DOHH2 (cell line): ENCODE results near the gene LAMA5.

Experiments used
- H3F3A ChIP-seq: fragments of 200-600 bp; sonication (generic), shearing (Covaris generic); 2 replicates; pipeline ENCODE4 v1.6.0; 2016; ENCODE audit warnings: antibody characterized with exemption, mild to moderate bottlenecking; ENCODE audit not compliant: control insufficient read depth, insufficient read depth
- H3K27ac ChIP-seq: fragments of 200-600 bp; sonication (generic); 2 replicates; pipeline ENCODE4 v1.5.1; 2014; ENCODE audit warnings: low read depth, mild to moderate bottlenecking, low read length, moderate library complexity
- H3K27me3 ChIP-seq: fragments of 200-600 bp; sonication (generic); 2 replicates; pipeline ENCODE4 v1.6.1; 2014; ENCODE audit warnings: mild to moderate bottlenecking, low read length, mixed read lengths; ENCODE audit not compliant: control insufficient read depth
- H3K36me3 ChIP-seq: fragments of 200-600 bp; sonication (generic); 2 replicates; pipeline ENCODE4 v1.6.1; 2014; ENCODE audit warnings: mild to moderate bottlenecking, low read length, moderate library complexity, mixed read lengths; ENCODE audit not compliant: control insufficient read depth
- H3K4me1 ChIP-seq: fragments of 200-600 bp; sonication (generic); 2 replicates; pipeline ENCODE4 v1.6.1; 2014; ENCODE audit warnings: mild to moderate bottlenecking, low read length, mixed read lengths; ENCODE audit not compliant: control insufficient read depth
- H3K4me2 ChIP-seq: fragments of 200-600 bp; sonication (generic); 2 replicates; pipeline ENCODE4 v1.6.0; 2014; ENCODE audit warnings: mild to moderate bottlenecking, low read length, moderate library complexity
- H3K4me3 ChIP-seq: fragments of 200-600 bp; sonication (generic); 2 replicates; pipeline ENCODE4 v1.5.1; 2014; ENCODE audit warnings: mild to moderate bottlenecking, low read length, mixed read lengths
- H3K79me2 ChIP-seq: fragments of 200-600 bp; sonication (generic); 2 replicates; pipeline ENCODE4 v1.6.1; 2014; ENCODE audit warnings: mild to moderate bottlenecking, low read length, mixed read lengths; ENCODE audit not compliant: control insufficient read depth
- H3K9me2 ChIP-seq: fragments of 200-600 bp; sonication (generic); replicated peaks from 2 replicates; pipeline ENCODE4 v1.6.1; 2014; ENCODE audit warnings: mild to moderate bottlenecking, low read length, mixed read lengths; ENCODE audit not compliant: control insufficient read depth
- H3K9me3 ChIP-seq: fragments of 200-600 bp; sonication (generic); 2 replicates; pipeline ENCODE4 v1.6.1; 2014; ENCODE audit warnings: antibody characterized with exemption, low read length, mixed read lengths; ENCODE audit not compliant: control insufficient read depth, insufficient read depth
- H4K20me1 ChIP-seq: fragments of 200-600 bp; sonication (generic); 2 replicates; pipeline ENCODE4 v1.6.0; 2014; ENCODE audit warnings: low read depth, mild to moderate bottlenecking, antibody characterized with exemption, low read length, moderate library complexity; ENCODE audit not compliant: control insufficient read depth, insufficient read depth
- CTCF ChIP-seq: fragments of 200-600 bp; sonication (generic); IDR thresholded peaks from one replicate; pipeline ENCODE4 v1.5.1; 2014; ENCODE audit warnings: antibody characterized with exemption, mild to moderate bottlenecking, low read depth, low read length; ENCODE audit not compliant: poor library complexity, severe bottlenecking
- EZH2phosphoT487 ChIP-seq: fragments of 200-600 bp; sonication (generic); IDR thresholded peaks from 2 replicates; pipeline ENCODE4 v1.6.1; 2017; ENCODE audit warnings: borderline replicate concordance, mild to moderate bottlenecking, antibody characterized with exemption, low read length, moderate library complexity, mixed read lengths

Gene LAMA5

GRCh38 chr20:62273416-62273815, 93.7 kb downstream of the LAMA5 start:
- Histone ChIP-seq H3K27ac (no peak overlapping the region), H3K4me1 (peaks cover 27% of the 10 kb centered on the region), H3K36me3 (peaks cover 13% of the 10 kb centered on the region; the same call in 1 of the 2 replicates), H3K4me2 (no peak overlapping the region), H3F3A (peaks cover 3% of the 10 kb centered on the region; the same call in 1 of the 2 replicates), H3K27me3 (no peaks in the 10 kb centered on the region), H4K20me1 (no peaks in the 10 kb centered on the region), H3K79me2 (no peaks in the 10 kb centered on the region), H3K4me3 (no peak overlapping the region), H3K9me2 (no peaks in the 10 kb centered on the region), H3K9me3 (no peaks in the 10 kb centered on the region)
- TF ChIP-seq CTCF (no peak), EZH2phosphoT487 (no peak)

GRCh38 chr20:62272200-62272599, 94.9 kb downstream of the LAMA5 start:
- H4K20me1 ChIP-seq = no peaks in the 10 kb centered on the region
- no peak overlapping the region for H3K4me3 ChIP-seq
- H3K36me3 ChIP-seq = peaks cover 13% of the 10 kb centered on the region; the same call in 1 of the 2 replicates
- H3K4me1 ChIP-seq = peaks cover 27% of the 10 kb centered on the region
- H3F3A ChIP-seq = peaks cover 3% of the 10 kb centered on the region; the same call in 1 of the 2 replicates
- no peak for TF ChIP-seq EZH2phosphoT487
- peak; percentile 21 for TF ChIP-seq CTCF
- H3K9me3 ChIP-seq = no peaks in the 10 kb centered on the region
- H3K4me2 ChIP-seq = no peak overlapping the region
- H3K9me2 ChIP-seq = no peaks in the 10 kb centered on the region
- H3K27me3 ChIP-seq = no peaks in the 10 kb centered on the region
- no peaks in the 10 kb centered on the region for H3K79me2 ChIP-seq
- no peak overlapping the region for H3K27ac ChIP-seq

GRCh38 chr20:62269871-62270270, 97.2 kb downstream of the LAMA5 start:
- no peak overlapping the region for H3K27ac ChIP-seq
- no peaks in the 10 kb centered on the region for H3K9me2 ChIP-seq
- H3F3A ChIP-seq = peaks cover 2% of the 10 kb centered on the region; the same call in 1 of the 2 replicates
- H3K79me2 ChIP-seq = no peaks in the 10 kb centered on the region
- no peaks in the 10 kb centered on the region for H4K20me1 ChIP-seq
- TF ChIP-seq EZH2phosphoT487 = no peak
- TF ChIP-seq CTCF = no peak
- peaks cover 17% of the 10 kb centered on the region for H3K4me1 ChIP-seq
- peaks cover 17% of the 10 kb centered on the region for H3K36me3 ChIP-seq
- H3K4me2 ChIP-seq = no peak overlapping the region
- H3K4me3 ChIP-seq = no peak overlapping the region
- no peaks in the 10 kb centered on the region for H3K9me3 ChIP-seq
- no peaks in the 10 kb centered on the region for H3K27me3 ChIP-seq
